ENCODE measurements around the gene ZFPM1.
"Not testable (repeated sequence)": the region's sequence is repeated elsewhere in the genome, so short reads cannot be mapped to it uniquely, and the experiment has no call there.

DNA sequence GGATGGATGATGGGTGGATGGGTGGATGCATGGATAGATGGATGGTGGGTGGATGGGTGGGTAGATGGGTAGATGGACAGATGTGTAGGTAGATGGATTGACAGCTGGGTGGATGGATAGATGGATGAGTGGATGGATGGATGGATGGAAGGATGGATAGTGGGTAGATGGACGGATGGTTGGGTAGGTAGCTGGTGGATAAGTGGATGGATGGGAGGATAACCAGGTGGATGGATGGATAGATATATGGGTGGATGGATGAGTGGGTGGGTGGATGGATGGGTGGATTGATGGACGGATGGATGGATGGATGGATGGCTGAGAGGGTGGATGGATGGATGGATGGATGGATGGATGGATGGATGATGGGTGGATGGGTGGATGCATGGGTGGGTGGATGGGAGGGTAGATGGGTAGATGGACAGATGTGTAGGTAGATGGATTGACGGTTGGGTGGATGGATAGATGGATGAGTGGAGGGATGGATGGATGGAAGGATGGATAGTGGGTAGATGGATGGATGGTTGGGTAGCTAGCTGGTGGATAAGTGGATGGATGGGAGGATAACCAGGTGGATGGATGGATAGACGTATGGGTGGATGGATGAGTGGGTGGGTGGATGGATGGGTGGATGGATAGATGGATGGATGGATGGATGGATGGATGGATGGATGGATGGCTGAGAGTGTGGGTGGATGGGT lies 65.5 kb downstream of the ZFPM1 start:
- TF ChIP-seq, protein P1, sequence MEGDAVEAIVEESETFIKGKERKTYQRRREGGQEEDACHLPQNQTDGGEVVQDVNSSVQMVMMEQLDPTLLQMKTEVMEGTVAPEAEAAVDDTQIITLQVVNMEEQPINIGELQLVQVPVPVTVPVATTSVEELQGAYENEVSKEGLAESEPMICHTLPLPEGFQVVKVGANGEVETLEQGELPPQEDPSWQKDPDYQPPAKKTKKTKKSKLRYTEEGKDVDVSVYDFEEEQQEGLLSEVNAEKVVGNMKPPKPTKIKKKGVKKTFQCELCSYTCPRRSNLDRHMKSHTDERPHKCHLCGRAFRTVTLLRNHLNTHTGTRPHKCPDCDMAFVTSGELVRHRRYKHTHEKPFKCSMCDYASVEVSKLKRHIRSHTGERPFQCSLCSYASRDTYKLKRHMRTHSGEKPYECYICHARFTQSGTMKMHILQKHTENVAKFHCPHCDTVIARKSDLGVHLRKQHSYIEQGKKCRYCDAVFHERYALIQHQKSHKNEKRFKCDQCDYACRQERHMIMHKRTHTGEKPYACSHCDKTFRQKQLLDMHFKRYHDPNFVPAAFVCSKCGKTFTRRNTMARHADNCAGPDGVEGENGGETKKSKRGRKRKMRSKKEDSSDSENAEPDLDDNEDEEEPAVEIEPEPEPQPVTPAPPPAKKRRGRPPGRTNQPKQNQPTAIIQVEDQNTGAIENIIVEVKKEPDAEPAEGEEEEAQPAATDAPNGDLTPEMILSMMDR (IDR thresholded peaks at IDR 0.05): not testable (repeated sequence)
- not testable (repeated sequence) for TF ChIP-seq POLR2A (IDR thresholded peaks at IDR 0.05)

All from prostate gland (tissue), 2 donors.